Measurements from ENCODE around the gene LOXHD1.

The LOXHD1 gene

GRCh38 chr18:46480226-46480625, 176.8 kb downstream of the LOXHD1 start:
- no peak for DNase-seq (ENCODE audit: low read depth)

GRCh38 chr18:46478796-46479195, 178.2 kb downstream of the LOXHD1 start:
- no peak for DNase-seq (ENCODE audit: low read depth)

GRCh38 chr18:46477425-46478011, 179.5 kb downstream of the LOXHD1 start:
- DNase-seq (ENCODE audit: low read depth) = no peak

- no peak for DNase-seq (ENCODE audit: low read depth)
These were observed 181.6 kb downstream of the LOXHD1 start for GRCh38 chr18:46475390-46475752.

- no peak for DNase-seq (ENCODE audit: low read depth)
These were observed 182.3 kb downstream of the LOXHD1 start for GRCh38 chr18:46474487-46475389.

GRCh38 chr18:46471809-46472498, 185.1 kb downstream of the LOXHD1 start:
- no peak for DNase-seq (ENCODE audit: low read depth)

- no peak for DNase-seq (ENCODE audit: low read depth)
These were observed 186.3 kb downstream of the LOXHD1 start for GRCh38 chr18:46470714-46471113.

- DNase-seq (ENCODE audit: low read depth) = no peak
These were observed 187.7 kb downstream of the LOXHD1 start for GRCh38 chr18:46469186-46469915.

- no peak for DNase-seq (ENCODE audit: low read depth)
These were observed 188.4 kb downstream of the LOXHD1 start for GRCh38 chr18:46468426-46469180.

GRCh38 chr18:46466234-46467160, 190.5 kb downstream of the LOXHD1 start:
- DNase-seq (ENCODE audit: low read depth) = no peak

- DNase-seq (ENCODE audit: low read depth) = no peak
These were observed 191.9 kb downstream of the LOXHD1 start for GRCh38 chr18:46464926-46465655.

- no peak for DNase-seq (ENCODE audit: low read depth)
These were observed 194.5 kb downstream of the LOXHD1 start for GRCh38 chr18:46462523-46462922.

- no peak for DNase-seq (ENCODE audit: low read depth)
These were observed 195.0 kb downstream of the LOXHD1 start for GRCh38 chr18:46461993-46462392.

GRCh38 chr18:46460754-46461153, 196.3 kb downstream of the LOXHD1 start:
- no peak for DNase-seq (ENCODE audit: low read depth)

GRCh38 chr18:46459789-46460455, 197.1 kb downstream of the LOXHD1 start:
- DNase-seq (ENCODE audit: low read depth) = no peak

GRCh38 chr18:46458472-46458871, 198.5 kb downstream of the LOXHD1 start:
- DNase-seq (ENCODE audit: low read depth) = no peak

GRCh38 chr18:46456691-46457090, 200.3 kb downstream of the LOXHD1 start:
- no peak for DNase-seq (ENCODE audit: low read depth)

GRCh38 chr18:46452820-46453219, 204.2 kb downstream of the LOXHD1 start:
- no peak for DNase-seq (ENCODE audit: low read depth)

- no peak for DNase-seq (ENCODE audit: low read depth)
These were observed 207.5 kb downstream of the LOXHD1 start for GRCh38 chr18:46449499-46449898.

All from T follicular helper cell (primary cell).